ENCODE measurements around the gene RNF14. TPM values are rescaled to one million over a fixed set of nuclear protein-coding genes. Genes with fewer than 3 reads are reported as not detected.

The RNF14 gene
- total and polyA plus RNA-seq, 7 donors = 30.7 to 70.1 (median 43.2) TPM

DNA sequence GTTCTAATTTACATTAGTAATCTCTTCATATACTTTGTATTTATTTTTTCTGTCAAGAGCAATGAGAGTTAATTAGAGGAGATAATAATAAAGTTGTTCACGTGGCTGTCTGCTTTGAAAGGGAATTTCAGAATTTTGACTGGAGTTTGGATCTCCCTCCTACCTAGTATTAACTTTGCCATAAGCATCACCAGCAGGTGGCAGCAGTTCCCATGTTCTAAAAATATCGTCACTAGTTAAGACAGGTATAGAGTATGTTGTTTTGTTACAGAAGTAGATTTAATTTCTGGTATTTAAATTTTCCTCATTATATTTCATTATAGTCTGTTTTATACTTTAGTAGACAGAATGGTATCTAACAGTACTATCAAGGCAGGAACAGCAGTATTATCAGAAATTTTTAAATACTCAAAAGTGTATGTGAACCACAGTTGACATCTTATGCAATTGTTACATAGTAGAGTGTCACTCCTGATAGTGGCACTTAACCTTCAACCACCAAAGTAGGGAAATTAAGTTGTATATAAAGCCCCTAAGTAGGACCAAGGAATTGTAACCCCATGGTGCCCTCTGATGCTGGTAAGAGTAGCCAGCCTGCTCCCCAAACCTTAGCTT, 23.6 kb downstream of the RNF14 start:
- DNase-seq = peak; percentile 83
- Histone ChIP-seq H3K27ac (peak overlapping the region in 1 of 4 donors; percentile 21), H3K4me1 (peaks cover 0 to 5% (median 0%) of the 10 kb centered on the region in 4 donors), H3K36me3 (peaks cover 0 to 60% (median 12%) of the 10 kb centered on the region in 4 donors), H3K27me3 (no peaks in the 10 kb centered on the region), H3K9me3 (no peaks in the 10 kb centered on the region), H3K4me3 (no peak overlapping the region)
- WGBS, 2 donors = 9 to 19% methylated on average over 2 of the region's 2 CpGs
- intact Hi-C loops (cut with DNase I) = loop anchor here (2.0 to 10.0 kb wide), 2 partner anchors 150 to 552 kb away; no protein-coding TSS in a partner anchor
- TF ChIP-seq POLR2AphosphoS5 (IDR thresholded peaks at IDR 0.05) (no peak), POLR2A (IDR thresholded peaks at IDR 0.05) (no peak), EP300 (IDR thresholded peaks at IDR 0.05) (no peak)
- TF ChIP-seq, protein P1, sequence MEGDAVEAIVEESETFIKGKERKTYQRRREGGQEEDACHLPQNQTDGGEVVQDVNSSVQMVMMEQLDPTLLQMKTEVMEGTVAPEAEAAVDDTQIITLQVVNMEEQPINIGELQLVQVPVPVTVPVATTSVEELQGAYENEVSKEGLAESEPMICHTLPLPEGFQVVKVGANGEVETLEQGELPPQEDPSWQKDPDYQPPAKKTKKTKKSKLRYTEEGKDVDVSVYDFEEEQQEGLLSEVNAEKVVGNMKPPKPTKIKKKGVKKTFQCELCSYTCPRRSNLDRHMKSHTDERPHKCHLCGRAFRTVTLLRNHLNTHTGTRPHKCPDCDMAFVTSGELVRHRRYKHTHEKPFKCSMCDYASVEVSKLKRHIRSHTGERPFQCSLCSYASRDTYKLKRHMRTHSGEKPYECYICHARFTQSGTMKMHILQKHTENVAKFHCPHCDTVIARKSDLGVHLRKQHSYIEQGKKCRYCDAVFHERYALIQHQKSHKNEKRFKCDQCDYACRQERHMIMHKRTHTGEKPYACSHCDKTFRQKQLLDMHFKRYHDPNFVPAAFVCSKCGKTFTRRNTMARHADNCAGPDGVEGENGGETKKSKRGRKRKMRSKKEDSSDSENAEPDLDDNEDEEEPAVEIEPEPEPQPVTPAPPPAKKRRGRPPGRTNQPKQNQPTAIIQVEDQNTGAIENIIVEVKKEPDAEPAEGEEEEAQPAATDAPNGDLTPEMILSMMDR (IDR thresholded peaks at IDR 0.05) = peak; percentile 34 to 80 (median 59)

DNA sequence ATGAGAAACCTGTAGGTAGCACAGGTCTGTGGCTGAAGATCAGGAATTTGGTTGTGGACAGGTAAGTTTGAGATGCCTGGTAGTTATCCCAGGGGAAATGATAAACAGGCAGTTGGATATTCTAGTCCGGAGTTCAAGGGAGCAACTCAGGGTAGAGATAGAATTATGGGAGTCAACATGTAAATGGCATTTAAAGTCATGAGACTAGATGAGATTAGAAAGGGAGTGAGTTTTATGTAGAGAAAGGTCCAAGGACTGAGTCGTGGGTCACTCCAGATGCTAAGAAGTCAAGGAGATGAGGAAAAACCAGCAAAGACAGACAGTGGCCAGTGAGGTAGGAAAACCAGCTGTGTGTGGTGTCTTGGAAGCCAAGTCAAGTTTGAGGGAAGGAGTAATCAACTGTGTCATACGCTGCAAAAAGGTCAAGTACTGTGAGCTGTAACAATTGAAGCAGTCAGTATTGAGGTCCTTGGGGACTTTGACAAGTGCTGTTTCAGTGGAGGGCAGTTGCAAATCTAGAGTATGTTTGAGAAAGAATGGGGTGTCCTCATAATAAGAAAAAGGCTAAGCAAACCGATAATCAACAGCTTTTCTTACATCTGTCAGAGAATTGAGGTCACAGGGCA, 25.7 kb downstream of the RNF14 start:
- H3K4me3 ChIP-seq = no peak overlapping the region
- 66 to 70% methylated on average over 4 of the region's 4 CpGs for WGBS, 2 donors
- H3K27me3 ChIP-seq = no peaks in the 10 kb centered on the region
- H3K9me3 ChIP-seq = no peaks in the 10 kb centered on the region
- H3K27ac ChIP-seq = no peak overlapping the region
- peaks cover 0 to 5% (median 0%) of the 10 kb centered on the region in 4 donors for H3K4me1 ChIP-seq
- no peak for DNase-seq
- H3K36me3 ChIP-seq = peaks cover 0 to 60% (median 10%) of the 10 kb centered on the region in 4 donors
- TF ChIP-seq POLR2AphosphoS5 (IDR thresholded peaks at IDR 0.05) (no peak), EP300 (IDR thresholded peaks at IDR 0.05) (no peak)
- intact Hi-C loops (cut with DNase I) = loop anchor here (10.0 kb wide), 1 partner anchor 550 kb away; no protein-coding TSS in a partner anchor

DNA sequence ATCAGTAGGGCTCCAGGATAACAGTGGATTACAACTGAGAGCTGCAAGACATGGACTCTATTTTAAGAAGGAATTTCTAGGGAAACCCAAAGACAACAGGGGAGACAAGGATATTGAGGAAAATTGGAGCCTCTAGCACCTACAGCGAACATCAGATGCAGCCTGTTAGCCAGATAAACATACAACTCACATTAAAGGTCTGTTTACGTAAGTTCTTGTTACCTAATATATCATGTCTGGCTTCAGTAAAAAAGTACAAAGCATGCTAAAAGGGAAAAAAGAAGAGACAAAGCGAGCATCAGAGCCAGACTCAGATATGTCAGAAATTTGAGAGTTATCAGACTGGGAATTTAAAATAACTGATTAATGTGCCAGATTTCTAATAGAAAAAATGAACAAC, 26.8 kb downstream of the RNF14 start:
- TF ChIP-seq POLR2AphosphoS5 (IDR thresholded peaks at IDR 0.05) (no peak), POLR2A (IDR thresholded peaks at IDR 0.05) (no peak), EP300 (IDR thresholded peaks at IDR 0.05) (no peak)
- TF ChIP-seq, protein P1 (IDR thresholded peaks at IDR 0.05) = no peak
- H3K36me3 ChIP-seq = peaks cover 0 to 54% (median 10%) of the 10 kb centered on the region in 4 donors
- H3K4me1 ChIP-seq = peaks cover 0 to 5% (median 0%) of the 10 kb centered on the region in 4 donors
- H3K27me3 ChIP-seq = no peaks in the 10 kb centered on the region
- intact Hi-C loops (cut with DNase I) = loop anchor here (10.0 kb wide), 1 partner anchor 549 kb away; no protein-coding TSS in a partner anchor
- H3K9me3 ChIP-seq = no peaks in the 10 kb centered on the region
- no peak overlapping the region for H3K27ac ChIP-seq
- 94 to 97% methylated on average over 3 of the region's 3 CpGs for WGBS, 2 donors
- no peak for DNase-seq
- H3K4me3 ChIP-seq = no peak overlapping the region

DNA sequence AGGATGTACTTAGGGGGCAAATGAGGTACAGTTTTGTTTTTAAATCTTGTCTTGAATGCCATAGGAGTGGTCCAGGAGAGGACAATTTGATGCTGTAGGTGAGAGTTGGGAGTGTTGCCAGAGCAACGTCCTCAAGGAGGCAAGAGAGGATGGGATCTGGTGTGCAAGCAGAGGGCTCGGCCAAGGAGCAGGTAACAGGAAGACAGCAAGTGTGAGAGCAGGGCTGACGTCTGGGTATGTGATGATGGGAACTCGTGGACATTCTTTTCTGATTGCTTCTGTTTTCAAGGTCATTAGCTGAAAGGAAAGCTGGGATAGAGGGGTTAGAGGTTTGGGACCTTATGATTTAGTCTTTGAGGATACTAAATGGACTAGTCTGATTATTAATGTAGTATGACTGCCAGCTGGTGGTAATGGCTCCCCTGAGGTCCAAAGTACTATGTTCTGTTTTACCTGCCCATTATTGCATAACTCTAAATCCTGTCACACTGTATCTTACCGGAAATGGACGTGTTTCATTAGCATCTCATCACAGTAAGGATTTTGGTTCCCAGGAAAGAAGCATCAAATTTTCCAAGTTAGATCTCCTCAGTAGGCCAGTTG, 28.6 kb downstream of the RNF14 start:
- no peaks in the 10 kb centered on the region for H3K27me3 ChIP-seq
- H3K4me1 ChIP-seq = peaks cover 0 to 5% (median 0%) of the 10 kb centered on the region in 4 donors
- intact Hi-C loops (cut with DNase I) = loop anchor here (10.0 kb wide), 1 partner anchor 547 kb away; no protein-coding TSS in a partner anchor
- no peaks in the 10 kb centered on the region for H3K9me3 ChIP-seq
- DNase-seq = no peak
- H3K27ac ChIP-seq = no peak overlapping the region
- H3K4me3 ChIP-seq = no peak overlapping the region
- H3K36me3 ChIP-seq = peaks cover 0 to 58% (median 15%) of the 10 kb centered on the region in 4 donors
- WGBS, 2 donors = 59 to 64% methylated on average over 6 of the region's 6 CpGs
- TF ChIP-seq POLR2A (IDR thresholded peaks at IDR 0.05) = no peak
- TF ChIP-seq EP300 (IDR thresholded peaks at IDR 0.05) = no peak
- TF ChIP-seq POLR2AphosphoS5 (IDR thresholded peaks at IDR 0.05) = no peak
- TF ChIP-seq, protein P1 (IDR thresholded peaks at IDR 0.05) = no peak

DNA sequence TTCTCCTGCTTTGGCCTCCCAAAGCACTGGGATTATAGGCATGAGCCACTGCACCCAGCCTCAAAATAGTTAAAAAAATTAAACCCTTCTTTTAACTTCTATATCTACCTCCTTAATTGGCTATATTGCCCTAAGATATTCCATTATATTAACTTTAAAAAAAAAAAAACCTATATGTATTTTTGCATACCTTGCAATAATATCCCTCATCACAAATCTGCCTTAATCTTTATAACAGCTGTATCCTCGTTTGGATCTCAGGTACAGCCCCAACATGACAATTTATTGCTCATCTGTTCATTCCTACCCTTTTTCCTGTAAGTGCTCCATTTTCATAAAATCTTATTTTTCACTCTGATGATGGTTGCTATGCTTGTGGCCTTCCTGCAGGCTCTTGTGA, 31.3 kb downstream of the RNF14 start:
- WGBS, 2 donors = 36 to 68% methylated on average over 1 of the region's 1 CpG
- Histone ChIP-seq H3K4me1 (no peaks in the 10 kb centered on the region), H3K36me3 (peaks cover 0 to 71% (median 21%) of the 10 kb centered on the region in 4 donors), H3K4me3 (no peak overlapping the region), H3K9me3 (no peaks in the 10 kb centered on the region), H3K27me3 (no peaks in the 10 kb centered on the region), H3K27ac (no peak overlapping the region)
- DNase-seq = no peak
- TF ChIP-seq EP300 (IDR thresholded peaks at IDR 0.05) = no peak
- TF ChIP-seq POLR2A (IDR thresholded peaks at IDR 0.05) = no peak
- TF ChIP-seq, protein P1 (IDR thresholded peaks at IDR 0.05) = no peak
- intact Hi-C loops (cut with DNase I) = no loop called here
